HepG2 (cell line): ENCODE data around the gene SOX12. TPM values are rescaled to one million over a fixed set of nuclear protein-coding genes. Genes with fewer than 3 reads are reported as not detected.

Experiments used
- KAT7 ChIP-seq: IDR thresholded peaks from 2 replicates; pipeline ENCODE4 v1.6.1; 2018; ENCODE audit warnings: borderline replicate concordance, missing compliant biosample characterization
- LCORL ChIP-seq, 2 experiments: fragments of 450-650 bp in 1 of 2; sonication (generic) in 1 of 2; formaldehyde crosslinking in 1 of 2; IDR thresholded peaks; 2 replicates each; pipeline versions ENCODE4 v1.5.0 to v1.6.1; 2017 to 2020; ENCODE audit warnings: antibody characterized with exemption in 1 of 2, missing genetic modification reagents in 1 of 2
- NAIF1 ChIP-seq: sonication (generic); formaldehyde crosslinking; IDR thresholded peaks from 2 replicates; pipeline ENCODE4 v1.5.0; 2020; ENCODE audit warnings: mild to moderate bottlenecking, missing genetic modification reagents, borderline replicate concordance
- POLR2AphosphoS5 ChIP-seq: IDR thresholded peaks from 2 replicates; pipeline ENCODE4 v1.6.1; 2012; ENCODE audit warnings: low read depth, low read length
- TEAD3 ChIP-seq: optimal IDR thresholded peaks from 2 replicates; pipeline ENCODE3; 2016; ENCODE audit warnings: borderline replicate concordance
- TSC22D2 ChIP-seq: sonication (generic); formaldehyde crosslinking; IDR thresholded peaks from 2 replicates; pipeline ENCODE4 v1.5.1; 2020; ENCODE audit warnings: missing genetic modification reagents, mild to moderate bottlenecking, borderline replicate concordance
- ZNF724P ChIP-seq: sonication (generic); formaldehyde crosslinking; IDR thresholded peaks from 2 replicates; pipeline ENCODE4 v1.8.0; 2022; ENCODE audit warnings: missing genetic modification reagents, borderline replicate concordance
- ZSCAN9 ChIP-seq: IDR thresholded peaks from 2 replicates; pipeline ENCODE4 v1.6.1; 2016; ENCODE audit warnings: borderline replicate concordance
- polyA plus RNA-seq, 8 experiments: library from polyadenylated mRNA; depleted of rRNA in 3 of 8; stranded (reverse) in 7 of 8; unstranded in 1 of 8; fragments of >200 nt; fragmentation: Illumina TruSeq in 4 of 8; extraction: Trizol in 4 of 8; gene quantifications; 2 replicates each; pipeline versions ENCODE4 v1.2.1 to v1.2.3, GENCODE V29; 2011 to 2016; ENCODE audit warnings: low read depth in 4 of 8, missing spikeins in 1 of 8, mixed read lengths in 1 of 8; ENCODE audit not compliant: insufficient read depth in 1 of 8
- total RNA-seq, 5 experiments: library from RNA; depleted of rRNA; stranded (reverse); fragments of >200 nt; fragmentation: Illumina TruSeq; extraction: Trizol; gene quantifications; 2 replicates each; pipeline ENCODE4 v1.2.3, GENCODE V29; 2016; ENCODE audit warnings: low read depth in 1 of 5
- TF ChIP-seq, protein P1 (sequence below): sonication (generic); formaldehyde crosslinking; IDR thresholded peaks from 2 replicates; pipeline ENCODE4 v1.8.0; 2022; ENCODE audit warnings: missing genetic modification reagents, mild to moderate bottlenecking, borderline replicate concordance
- TF ChIP-seq, protein P2 (sequence below): sonication (generic); formaldehyde crosslinking; IDR thresholded peaks from 2 replicates; pipeline ENCODE4 v1.4.0; 2020; ENCODE audit warnings: missing genetic modification reagents, mild to moderate bottlenecking, borderline replicate concordance
- TF ChIP-seq, protein P3 (sequence below): fragments of 450-650 bp; IDR thresholded peaks from 2 replicates; pipeline ENCODE4 v1.6.1; 2017
- TF ChIP-seq, protein P4 (sequence below): sonication (generic); formaldehyde crosslinking; IDR thresholded peaks from 2 replicates; pipeline ENCODE4 v1.4.0; 2020; ENCODE audit warnings: missing genetic modification reagents, low read depth, mild to moderate bottlenecking, borderline replicate concordance
- TF ChIP-seq, protein P5 (sequence below): sonication (generic); formaldehyde crosslinking; IDR thresholded peaks from 2 replicates; pipeline ENCODE4 v1.5.0; 2020; ENCODE audit warnings: mild to moderate bottlenecking, missing genetic modification reagents, borderline replicate concordance

The SOX12 gene
- total and polyA plus RNA-seq, 2 of the 13 experiments (the other 11 are each of a cell fraction or from before 2014, with no cell fraction given), result 10.0 to 18.7 TPM

DNA sequence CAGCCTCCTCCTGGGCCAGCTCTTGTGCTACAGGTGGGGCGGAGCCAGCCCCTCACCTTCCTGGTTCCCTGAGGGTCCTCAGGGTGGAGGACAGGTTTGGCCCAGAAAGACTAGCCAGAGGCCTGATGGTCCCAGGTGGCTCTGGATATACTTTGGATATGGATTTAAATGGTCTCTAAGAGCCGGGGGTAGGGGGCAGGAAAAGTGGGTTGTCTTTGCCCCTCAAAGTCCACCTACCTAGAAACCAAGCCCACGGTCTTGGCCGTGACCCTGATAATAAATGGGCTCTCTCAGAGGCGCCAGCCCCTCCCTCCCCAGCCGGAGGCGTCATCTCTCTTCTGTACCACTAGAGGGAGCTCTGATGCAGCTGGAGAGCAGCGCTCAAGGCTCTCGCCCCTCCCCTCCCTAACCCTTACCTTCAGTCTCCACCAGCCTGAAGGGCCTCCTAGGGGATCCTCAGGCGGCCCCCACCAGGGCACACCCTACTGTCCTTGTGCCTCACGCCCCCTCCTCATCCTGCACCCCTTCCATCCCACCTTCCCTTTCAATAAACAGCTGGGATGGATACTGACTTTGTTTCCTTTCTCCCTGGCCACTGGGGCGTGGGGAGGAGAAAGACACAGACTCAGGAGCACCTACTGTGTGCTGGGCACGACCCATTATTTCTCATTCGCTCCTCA is 29.1 kb downstream of the SOX12 start (continued):
- TF ChIP-seq, protein P1, sequence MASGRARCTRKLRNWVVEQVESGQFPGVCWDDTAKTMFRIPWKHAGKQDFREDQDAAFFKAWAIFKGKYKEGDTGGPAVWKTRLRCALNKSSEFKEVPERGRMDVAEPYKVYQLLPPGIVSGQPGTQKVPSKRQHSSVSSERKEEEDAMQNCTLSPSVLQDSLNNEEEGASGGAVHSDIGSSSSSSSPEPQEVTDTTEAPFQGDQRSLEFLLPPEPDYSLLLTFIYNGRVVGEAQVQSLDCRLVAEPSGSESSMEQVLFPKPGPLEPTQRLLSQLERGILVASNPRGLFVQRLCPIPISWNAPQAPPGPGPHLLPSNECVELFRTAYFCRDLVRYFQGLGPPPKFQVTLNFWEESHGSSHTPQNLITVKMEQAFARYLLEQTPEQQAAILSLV (CRISPR knock-in tag), result peak; percentile 97; the same call in 1 of the 2 replicates
- peak; percentile 83; the same call in 1 of the 2 replicates for TF ChIP-seq TSC22D2 (CRISPR knock-in tag)
- TF ChIP-seq, protein P2, sequence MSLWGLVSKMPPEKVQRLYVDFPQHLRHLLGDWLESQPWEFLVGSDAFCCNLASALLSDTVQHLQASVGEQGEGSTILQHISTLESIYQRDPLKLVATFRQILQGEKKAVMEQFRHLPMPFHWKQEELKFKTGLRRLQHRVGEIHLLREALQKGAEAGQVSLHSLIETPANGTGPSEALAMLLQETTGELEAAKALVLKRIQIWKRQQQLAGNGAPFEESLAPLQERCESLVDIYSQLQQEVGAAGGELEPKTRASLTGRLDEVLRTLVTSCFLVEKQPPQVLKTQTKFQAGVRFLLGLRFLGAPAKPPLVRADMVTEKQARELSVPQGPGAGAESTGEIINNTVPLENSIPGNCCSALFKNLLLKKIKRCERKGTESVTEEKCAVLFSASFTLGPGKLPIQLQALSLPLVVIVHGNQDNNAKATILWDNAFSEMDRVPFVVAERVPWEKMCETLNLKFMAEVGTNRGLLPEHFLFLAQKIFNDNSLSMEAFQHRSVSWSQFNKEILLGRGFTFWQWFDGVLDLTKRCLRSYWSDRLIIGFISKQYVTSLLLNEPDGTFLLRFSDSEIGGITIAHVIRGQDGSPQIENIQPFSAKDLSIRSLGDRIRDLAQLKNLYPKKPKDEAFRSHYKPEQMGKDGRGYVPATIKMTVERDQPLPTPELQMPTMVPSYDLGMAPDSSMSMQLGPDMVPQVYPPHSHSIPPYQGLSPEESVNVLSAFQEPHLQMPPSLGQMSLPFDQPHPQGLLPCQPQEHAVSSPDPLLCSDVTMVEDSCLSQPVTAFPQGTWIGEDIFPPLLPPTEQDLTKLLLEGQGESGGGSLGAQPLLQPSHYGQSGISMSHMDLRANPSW (CRISPR knock-in tag), result no peak; the same call in 1 of the 2 replicates
- TF ChIP-seq LCORL (IDR thresholded peaks at IDR 0.05), result no peak
- TF ChIP-seq LCORL (CRISPR knock-in tag; IDR thresholded peaks at IDR 0.05), result 0 out of 2 replicates have a peak, but pooled peaks have one; percentile 37
- TF ChIP-seq, protein P3, sequence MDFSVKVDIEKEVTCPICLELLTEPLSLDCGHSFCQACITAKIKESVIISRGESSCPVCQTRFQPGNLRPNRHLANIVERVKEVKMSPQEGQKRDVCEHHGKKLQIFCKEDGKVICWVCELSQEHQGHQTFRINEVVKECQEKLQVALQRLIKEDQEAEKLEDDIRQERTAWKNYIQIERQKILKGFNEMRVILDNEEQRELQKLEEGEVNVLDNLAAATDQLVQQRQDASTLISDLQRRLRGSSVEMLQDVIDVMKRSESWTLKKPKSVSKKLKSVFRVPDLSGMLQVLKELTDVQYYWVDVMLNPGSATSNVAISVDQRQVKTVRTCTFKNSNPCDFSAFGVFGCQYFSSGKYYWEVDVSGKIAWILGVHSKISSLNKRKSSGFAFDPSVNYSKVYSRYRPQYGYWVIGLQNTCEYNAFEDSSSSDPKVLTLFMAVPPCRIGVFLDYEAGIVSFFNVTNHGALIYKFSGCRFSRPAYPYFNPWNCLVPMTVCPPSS, result no peak
- TF ChIP-seq NAIF1, result no peak
- TF ChIP-seq, protein P4, sequence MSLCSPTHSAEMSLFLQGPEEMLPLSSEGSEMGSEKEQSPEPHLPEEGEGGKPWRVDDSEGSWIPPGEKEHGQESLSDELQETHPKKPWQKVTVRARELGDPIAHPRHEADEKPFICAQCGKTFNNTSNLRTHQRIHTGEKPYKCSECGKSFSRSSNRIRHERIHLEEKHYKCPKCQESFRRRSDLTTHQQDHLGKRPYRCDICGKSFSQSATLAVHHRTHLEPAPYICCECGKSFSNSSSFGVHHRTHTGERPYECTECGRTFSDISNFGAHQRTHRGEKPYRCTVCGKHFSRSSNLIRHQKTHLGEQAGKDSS (CRISPR knock-in tag), result no peak
- peak; percentile 70 for TF ChIP-seq TEAD3 (CRISPR knock-in tag)
- TF ChIP-seq, protein P5, sequence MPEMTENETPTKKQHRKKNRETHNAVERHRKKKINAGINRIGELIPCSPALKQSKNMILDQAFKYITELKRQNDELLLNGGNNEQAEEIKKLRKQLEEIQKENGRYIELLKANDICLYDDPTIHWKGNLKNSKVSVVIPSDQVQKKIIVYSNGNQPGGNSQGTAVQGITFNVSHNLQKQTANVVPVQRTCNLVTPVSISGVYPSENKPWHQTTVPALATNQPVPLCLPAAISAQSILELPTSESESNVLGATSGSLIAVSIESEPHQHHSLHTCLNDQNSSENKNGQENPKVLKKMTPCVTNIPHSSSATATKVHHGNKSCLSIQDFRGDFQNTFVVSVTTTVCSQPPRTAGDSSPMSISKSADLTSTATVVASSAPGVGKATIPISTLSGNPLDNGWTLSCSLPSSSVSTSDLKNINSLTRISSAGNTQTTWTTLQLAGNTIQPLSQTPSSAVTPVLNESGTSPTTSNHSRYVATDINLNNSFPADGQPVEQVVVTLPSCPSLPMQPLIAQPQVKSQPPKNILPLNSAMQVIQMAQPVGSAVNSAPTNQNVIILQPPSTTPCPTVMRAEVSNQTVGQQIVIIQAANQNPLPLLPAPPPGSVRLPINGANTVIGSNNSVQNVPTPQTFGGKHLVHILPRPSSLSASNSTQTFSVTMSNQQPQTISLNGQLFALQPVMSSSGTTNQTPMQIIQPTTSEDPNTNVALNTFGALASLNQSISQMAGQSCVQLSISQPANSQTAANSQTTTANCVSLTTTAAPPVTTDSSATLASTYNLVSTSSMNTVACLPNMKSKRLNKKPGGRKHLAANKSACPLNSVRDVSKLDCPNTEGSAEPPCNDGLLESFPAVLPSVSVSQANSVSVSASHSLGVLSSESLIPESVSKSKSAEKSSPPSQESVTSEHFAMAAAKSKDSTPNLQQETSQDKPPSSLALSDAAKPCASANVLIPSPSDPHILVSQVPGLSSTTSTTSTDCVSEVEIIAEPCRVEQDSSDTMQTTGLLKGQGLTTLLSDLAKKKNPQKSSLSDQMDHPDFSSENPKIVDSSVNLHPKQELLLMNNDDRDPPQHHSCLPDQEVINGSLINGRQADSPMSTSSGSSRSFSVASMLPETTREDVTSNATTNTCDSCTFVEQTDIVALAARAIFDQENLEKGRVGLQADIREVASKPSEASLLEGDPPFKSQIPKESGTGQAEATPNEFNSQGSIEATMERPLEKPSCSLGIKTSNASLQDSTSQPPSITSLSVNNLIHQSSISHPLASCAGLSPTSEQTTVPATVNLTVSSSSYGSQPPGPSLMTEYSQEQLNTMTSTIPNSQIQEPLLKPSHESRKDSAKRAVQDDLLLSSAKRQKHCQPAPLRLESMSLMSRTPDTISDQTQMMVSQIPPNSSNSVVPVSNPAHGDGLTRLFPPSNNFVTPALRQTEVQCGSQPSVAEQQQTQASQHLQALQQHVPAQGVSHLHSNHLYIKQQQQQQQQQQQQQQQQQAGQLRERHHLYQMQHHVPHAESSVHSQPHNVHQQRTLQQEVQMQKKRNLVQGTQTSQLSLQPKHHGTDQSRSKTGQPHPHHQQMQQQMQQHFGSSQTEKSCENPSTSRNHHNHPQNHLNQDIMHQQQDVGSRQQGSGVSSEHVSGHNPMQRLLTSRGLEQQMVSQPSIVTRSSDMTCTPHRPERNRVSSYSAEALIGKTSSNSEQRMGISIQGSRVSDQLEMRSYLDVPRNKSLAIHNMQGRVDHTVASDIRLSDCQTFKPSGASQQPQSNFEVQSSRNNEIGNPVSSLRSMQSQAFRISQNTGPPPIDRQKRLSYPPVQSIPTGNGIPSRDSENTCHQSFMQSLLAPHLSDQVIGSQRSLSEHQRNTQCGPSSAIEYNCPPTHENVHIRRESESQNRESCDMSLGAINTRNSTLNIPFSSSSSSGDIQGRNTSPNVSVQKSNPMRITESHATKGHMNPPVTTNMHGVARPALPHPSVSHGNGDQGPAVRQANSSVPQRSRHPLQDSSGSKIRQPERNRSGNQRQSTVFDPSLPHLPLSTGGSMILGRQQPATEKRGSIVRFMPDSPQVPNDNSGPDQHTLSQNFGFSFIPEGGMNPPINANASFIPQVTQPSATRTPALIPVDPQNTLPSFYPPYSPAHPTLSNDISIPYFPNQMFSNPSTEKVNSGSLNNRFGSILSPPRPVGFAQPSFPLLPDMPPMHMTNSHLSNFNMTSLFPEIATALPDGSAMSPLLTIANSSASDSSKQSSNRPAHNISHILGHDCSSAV, result no peak
- no peak for TF ChIP-seq POLR2AphosphoS5
- peak; percentile 72; the same call in 1 of the 2 replicates for TF ChIP-seq ZNF724P (CRISPR knock-in tag)
- TF ChIP-seq ZSCAN9 (CRISPR knock-in tag), result peak; percentile 84; the same call in 1 of the 2 replicates
- TF ChIP-seq KAT7 (CRISPR knock-in tag), result 0 out of 2 replicates have a peak, but pooled peaks have one; percentile 58
